HG03469 (cell line): ENCODE results near the gene PADI4.
"Not testable (repeated sequence)": the region's sequence is repeated elsewhere in the genome, so short reads cannot be mapped to it uniquely, and the experiment has no call there.

Experiments
- ATAC-seq: cut with Tn5 transposase; IDR thresholded peaks from one replicate; pipeline ENCODE4 v1.9.1; 2021; ENCODE audit warnings: mild to moderate bottlenecking, moderate library complexity, moderate number of reproducible peaks; ENCODE audit not compliant: unreplicated experiment

The PADI4 gene

GRCh38 chr1:17375651-17376050, 67.7 kb downstream of the PADI4 start:
- no peak for ATAC-seq

GRCh38 chr1:17377325-17377953, 69.4 kb downstream of the PADI4 start:
- ATAC-seq: no peak

GRCh38 chr1:17381161-17381560, 73.2 kb downstream of the PADI4 start:
- ATAC-seq: no peak

GRCh38 chr1:17392199-17392740, 84.3 kb downstream of the PADI4 start:
- ATAC-seq: no peak

- no peak for ATAC-seq
Observed at GRCh38 chr1:17393230-17393629, 85.2 kb downstream of the PADI4 start.

- no peak for ATAC-seq
Observed at GRCh38 chr1:17397910-17398695, 90.1 kb downstream of the PADI4 start.

GRCh38 chr1:17400725-17401341, 92.8 kb downstream of the PADI4 start:
- ATAC-seq: no peak

- no peak for ATAC-seq
Observed at GRCh38 chr1:17401841-17402240, 93.8 kb downstream of the PADI4 start.

- ATAC-seq: no peak
Observed at GRCh38 chr1:17403081-17403480, 95.1 kb downstream of the PADI4 start.

GRCh38 chr1:17404034-17404684, 96.2 kb downstream of the PADI4 start:
- ATAC-seq: no peak

GRCh38 chr1:17404820-17405219, 96.8 kb downstream of the PADI4 start:
- no peak for ATAC-seq

GRCh38 chr1:17405898-17406759, 98.1 kb downstream of the PADI4 start:
- ATAC-seq: no peak

- not testable (repeated sequence) for ATAC-seq
Observed at GRCh38 chr1:17406760-17407475, 98.9 kb downstream of the PADI4 start.

- ATAC-seq: not testable (repeated sequence)
Observed at GRCh38 chr1:17407786-17408514, 100.0 kb downstream of the PADI4 start.

- ATAC-seq: no peak
Observed at GRCh38 chr1:17409391-17409811, 101.4 kb downstream of the PADI4 start.

GRCh38 chr1:17412093-17412870, 104.3 kb downstream of the PADI4 start:
- no peak for ATAC-seq
